Measurements from ENCODE around the gene TAS2R13. TPM values are rescaled to one million over a fixed set of nuclear protein-coding genes. Genes with fewer than 3 reads are reported as not detected.
A peak's percentile ranks its signal among the peaks of the same experiment; 100 is the strongest.

Gene TAS2R13, protein sequence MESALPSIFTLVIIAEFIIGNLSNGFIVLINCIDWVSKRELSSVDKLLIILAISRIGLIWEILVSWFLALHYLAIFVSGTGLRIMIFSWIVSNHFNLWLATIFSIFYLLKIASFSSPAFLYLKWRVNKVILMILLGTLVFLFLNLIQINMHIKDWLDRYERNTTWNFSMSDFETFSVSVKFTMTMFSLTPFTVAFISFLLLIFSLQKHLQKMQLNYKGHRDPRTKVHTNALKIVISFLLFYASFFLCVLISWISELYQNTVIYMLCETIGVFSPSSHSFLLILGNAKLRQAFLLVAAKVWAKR
- 0.18 TPM in 1 of 2 replicates, not detected in the other for total RNA-seq (2014; rRNA removed; shearing (Covaris generic))
- not detected in 2 replicates for polyA plus RNA-seq (2015; cell fraction: cytosol; rRNA removed)
- polyA plus RNA-seq (2015; cell fraction: nucleus; rRNA removed): 0.22 TPM in 1 of 2 replicates, not detected in the other

DNA sequence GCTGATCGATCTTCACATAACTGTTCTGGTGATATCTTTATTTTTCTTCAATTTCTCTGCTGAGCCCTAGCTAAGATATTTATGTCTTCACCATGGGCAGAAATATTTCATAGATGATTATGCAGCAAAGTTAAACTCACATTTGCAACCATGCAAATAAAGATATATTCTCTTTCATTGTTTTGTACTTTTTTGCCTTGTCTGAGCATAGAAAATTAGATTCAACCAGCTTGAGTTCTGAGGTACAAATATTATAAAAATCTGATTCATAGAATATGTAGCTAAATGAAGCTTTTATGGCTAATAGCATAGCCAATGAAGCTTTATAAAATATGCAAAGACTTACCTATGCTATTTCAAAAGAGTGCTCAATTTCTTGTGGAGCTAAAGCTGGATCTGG is at the start of gene TAS2R13:
TSS of gene TAS2R13 (minus strand) at position 101 of the 400 bp plus-strand sequence. CDS start 264 bp downstream, outside the sequence.
- in situ Hi-C loops (cut with HindIII; ENCODE audit: low pct_unique_long_range_greater_than_20kb, low sequenced_read_pairs): no loop called here
- no peak for DNase-seq (ENCODE audit: low read depth, low spot score)

DNA sequence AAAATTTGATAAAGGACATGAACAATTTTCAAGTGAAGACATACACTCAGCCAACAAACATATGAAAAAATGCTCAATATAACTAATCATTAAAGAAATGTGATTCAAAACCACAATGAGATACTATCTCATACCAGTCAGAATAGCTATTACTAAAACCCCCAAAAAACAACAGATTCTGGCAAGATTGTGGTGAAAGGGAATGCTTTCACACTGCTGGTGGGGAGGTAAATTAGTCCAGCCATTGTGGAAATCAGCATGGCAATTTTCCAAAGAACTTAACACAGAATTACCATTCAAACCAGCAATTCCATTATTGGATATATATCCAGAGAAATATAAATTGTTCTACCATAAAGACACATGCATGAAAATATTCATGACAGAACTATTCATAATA is 48.4 kb upstream of the TAS2R13 start:
- no peak for DNase-seq (ENCODE audit: low read depth, low spot score)
- in situ Hi-C loops (cut with HindIII; ENCODE audit: low pct_unique_long_range_greater_than_20kb, low sequenced_read_pairs): no loop called here

DNA sequence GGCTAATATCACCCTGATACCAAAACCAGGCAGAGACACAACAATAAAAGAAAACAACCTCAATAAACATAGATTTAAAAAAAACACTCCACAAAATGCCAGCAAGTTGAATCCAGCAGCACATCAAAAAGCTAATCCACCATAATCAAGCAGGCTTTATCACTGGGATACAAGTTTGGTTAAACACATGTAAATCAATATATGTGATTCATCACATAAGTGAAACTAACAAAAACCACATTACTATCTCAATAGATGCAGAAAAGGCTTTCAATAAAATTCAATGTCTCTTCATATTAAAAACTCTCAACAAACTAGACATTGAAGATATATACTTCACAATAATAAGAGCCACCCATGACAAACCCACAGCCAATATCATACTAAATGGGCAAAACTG is 46.7 kb upstream of the TAS2R13 start:
- in situ Hi-C loops (cut with HindIII; ENCODE audit: low pct_unique_long_range_greater_than_20kb, low sequenced_read_pairs): no loop called here
- no peak for DNase-seq (ENCODE audit: low read depth, low spot score)

DNA sequence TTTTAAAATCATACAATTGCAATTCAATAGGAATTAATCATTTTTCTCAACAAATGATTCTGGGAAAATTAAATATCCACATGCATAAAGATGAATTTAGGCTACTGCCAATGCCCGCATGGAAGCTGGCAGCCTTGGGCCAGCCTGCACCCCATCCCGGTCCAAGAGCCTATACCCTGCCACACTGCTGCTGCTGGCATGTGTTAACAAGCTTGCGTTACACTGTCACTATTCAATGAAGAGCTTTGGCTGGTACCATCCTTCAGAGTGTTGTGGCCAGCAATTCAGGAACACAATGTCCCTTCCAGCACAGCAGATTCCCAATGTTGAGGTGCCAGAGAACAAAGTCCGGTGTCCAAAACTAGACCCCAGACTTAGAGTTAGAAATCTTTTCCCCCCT is 43.3 kb upstream of the TAS2R13 start:
- in situ Hi-C loops (cut with HindIII; ENCODE audit: low pct_unique_long_range_greater_than_20kb, low sequenced_read_pairs): no loop called here
- no peak for DNase-seq (ENCODE audit: low read depth, low spot score)

DNA sequence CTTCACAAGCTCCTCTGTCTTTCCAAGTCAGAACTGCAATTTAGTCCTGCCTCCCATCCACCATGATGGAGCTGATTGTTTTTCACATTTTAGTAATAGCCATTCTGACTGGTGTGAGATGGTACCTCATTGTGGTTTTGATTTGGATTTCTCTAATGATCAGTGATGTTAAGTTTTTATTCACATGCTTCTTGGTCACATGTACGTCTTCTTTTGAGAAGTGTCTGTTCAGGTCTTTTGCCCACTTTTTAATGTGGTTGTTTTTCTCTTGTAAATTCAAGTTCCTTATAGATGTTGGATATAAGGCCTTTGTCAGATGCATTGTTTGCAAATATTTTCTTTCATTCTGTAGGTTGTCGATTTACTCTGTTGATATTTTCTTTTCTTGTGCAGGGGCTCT is 33.8 kb upstream of the TAS2R13 start:
- in situ Hi-C loops (cut with HindIII; ENCODE audit: low pct_unique_long_range_greater_than_20kb, low sequenced_read_pairs): no loop called here
- no peak for DNase-seq (ENCODE audit: low read depth, low spot score)

DNA sequence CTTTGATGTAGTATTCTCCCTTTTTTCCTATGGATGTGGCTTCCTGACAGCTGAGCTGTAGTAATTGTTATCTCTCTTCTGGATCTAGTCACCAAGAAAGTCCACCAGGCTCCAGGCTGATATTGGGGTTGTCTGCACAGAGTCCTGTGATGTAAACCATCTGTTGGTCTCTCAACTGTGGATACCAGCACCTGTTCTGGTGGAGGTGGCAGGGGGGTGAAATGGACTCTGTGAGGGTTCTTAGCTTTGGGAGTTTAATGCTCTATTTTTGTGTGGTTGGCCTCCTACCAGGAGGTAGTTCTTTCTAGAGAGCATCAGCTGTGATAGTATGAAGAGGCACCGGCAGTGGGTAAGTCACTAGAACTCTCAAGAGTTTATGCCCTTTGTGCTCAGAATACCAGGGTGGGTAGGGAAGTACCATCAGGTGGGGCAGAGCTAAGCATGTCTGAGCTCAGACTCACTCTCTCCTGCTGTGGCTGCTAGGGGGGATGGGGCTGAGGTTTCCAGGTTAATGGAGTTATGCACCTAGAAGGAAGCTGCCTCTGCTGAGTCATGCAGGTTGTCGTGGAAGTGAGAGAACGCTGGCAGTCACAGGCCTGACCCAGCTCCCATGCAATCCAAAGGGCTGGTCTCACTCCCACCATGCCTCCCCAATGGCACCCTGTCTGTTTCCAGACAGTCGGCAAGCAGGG is 32.7 kb upstream of the TAS2R13 start:
- no peak for DNase-seq (ENCODE audit: low read depth, low spot score)
- in situ Hi-C loops (cut with HindIII; ENCODE audit: low pct_unique_long_range_greater_than_20kb, low sequenced_read_pairs): no loop called here

DNA sequence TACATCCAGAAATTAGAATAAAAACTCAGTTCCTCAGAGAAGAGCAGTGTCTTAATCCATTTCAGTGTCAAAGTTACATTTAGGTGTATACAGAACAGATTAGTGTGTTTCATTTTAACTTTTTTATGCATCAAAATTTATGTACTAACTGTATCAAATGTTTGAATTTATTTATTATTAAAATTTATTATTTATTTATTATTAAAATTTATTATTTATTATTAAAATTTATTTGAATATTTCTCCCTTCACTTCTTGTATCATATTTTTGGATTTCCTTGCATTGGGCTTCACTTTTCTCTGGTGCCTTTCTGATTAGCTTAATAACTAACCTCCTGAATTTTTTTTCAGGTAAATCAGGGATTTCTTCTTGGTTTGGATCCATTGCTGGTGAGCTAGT is 32.0 kb upstream of the TAS2R13 start:
- no peak for DNase-seq (ENCODE audit: low read depth, low spot score)
- in situ Hi-C loops (cut with HindIII; ENCODE audit: low pct_unique_long_range_greater_than_20kb, low sequenced_read_pairs): no loop called here

DNA sequence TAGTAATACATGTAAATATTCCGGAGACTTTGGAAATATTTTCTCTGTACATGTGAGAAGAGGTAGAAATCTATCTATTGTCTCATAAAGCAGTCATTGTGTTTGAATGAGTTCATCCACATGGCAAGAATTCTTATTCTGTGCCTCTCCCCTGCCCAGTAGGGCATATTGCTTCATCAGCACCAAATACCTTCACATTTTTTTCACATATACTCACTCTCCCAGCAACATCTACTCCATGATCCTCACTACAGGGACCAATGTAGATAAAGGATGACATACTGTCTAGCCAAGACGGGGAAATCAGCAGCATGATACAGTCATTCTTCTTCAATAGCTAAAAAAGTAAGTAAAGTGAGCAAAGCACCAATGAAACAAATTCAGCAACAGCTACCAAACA is 31.0 kb upstream of the TAS2R13 start:
- in situ Hi-C loops (cut with HindIII; ENCODE audit: low pct_unique_long_range_greater_than_20kb, low sequenced_read_pairs): no loop called here
- DNase-seq (ENCODE audit: low read depth, low spot score): no peak

DNA sequence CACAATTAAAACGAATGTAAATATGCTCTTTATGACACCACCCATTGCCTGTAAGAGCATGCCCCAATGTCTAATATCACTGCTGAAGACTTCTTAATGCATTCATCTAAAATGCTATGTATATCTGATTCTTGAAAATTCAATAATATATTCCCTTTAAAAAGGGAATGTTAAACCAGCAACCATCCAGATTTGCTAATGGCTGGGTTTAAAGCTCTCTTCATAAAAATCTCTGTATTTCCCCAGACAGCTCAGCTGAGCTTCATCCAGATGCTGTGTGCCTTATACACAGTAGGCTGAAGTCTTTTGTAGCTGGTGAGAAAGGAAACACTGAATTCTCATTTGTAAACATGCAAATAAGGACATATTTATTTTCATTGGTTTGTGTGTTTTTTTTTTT is 29.8 kb upstream of the TAS2R13 start, which contains the start of gene TAS2R14:
TSS of gene TAS2R14 (minus strand) at position 101 of the 400 bp plus-strand sequence. CDS start at position 45, 56 bp downstream.
- no peak for DNase-seq (ENCODE audit: low read depth, low spot score)
- in situ Hi-C loops (cut with HindIII; ENCODE audit: low pct_unique_long_range_greater_than_20kb, low sequenced_read_pairs): no loop called here

DNA sequence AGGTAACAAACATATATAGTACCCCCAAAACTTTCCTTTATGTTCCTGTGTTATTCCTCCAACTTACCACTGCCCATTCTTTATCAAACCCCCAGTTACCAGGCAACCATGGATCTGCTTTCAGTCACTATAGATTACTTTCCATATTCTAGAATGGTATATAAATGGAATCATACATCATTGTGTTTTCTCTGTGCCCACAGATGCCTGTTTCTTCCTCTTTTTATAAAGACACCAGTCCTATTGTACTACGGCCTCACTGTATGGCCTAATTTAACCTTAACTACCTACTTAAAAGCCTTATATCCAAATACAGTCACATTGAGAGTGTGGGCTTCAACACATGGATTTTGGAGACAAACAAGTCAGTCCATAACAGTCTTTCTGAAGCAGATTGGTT is 27.1 kb upstream of the TAS2R13 start:
- no peak for DNase-seq (ENCODE audit: low read depth, low spot score)
- in situ Hi-C loops (cut with HindIII; ENCODE audit: low pct_unique_long_range_greater_than_20kb, low sequenced_read_pairs): no loop called here

DNA sequence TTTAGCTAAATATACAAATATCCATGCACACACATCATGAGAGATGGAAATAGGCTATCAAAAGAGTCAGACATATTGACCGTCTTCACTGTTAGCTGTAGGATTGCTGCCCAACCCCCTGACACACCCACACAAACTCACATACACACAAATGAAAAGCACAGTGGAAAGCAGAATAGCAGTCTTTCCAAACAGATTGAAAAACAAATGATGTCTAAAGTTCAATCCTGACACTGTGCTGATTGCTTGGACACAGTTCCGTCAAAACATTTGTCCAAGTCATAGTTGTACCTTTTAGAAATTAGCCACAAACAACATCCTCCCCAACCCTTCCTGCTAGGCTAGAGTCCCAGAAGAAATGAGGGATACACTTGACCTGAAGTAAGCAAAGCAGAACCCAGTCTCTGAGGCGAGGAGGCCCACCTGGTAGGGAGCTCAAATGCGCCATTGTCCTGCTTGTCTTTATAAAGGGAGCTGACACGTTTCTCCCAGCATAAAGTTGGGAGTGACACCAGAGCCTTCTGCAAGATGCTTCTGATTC is 19.5 kb upstream of the TAS2R13 start, which contains the start of gene PRH2:
TSS of gene PRH2 (plus strand) at position 491 of the 541 bp plus-strand sequence. CDS start at position 529, 38 bp downstream.
- in situ Hi-C loops (cut with HindIII; ENCODE audit: low pct_unique_long_range_greater_than_20kb, low sequenced_read_pairs): no loop called here

DNA sequence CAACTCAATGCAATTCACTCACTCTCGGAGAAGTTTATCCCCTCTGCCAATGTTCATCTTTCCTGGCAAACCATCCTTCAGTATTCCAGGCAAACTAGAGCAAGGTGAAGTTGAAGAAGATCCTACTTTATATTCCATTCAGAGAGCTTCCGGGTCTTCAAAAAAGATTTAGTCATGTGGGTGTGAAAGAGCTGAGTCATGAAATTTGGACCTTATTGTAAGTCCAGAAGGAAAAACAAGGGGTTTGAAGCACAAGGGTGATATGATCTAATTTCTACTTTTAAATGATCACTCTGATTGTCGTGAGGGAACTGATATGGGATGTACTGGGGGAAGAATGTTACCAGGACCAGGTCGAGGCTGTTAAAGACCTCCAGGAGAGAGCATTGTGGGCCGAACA is 16.9 kb upstream of the TAS2R13 start:
- in situ Hi-C loops (cut with HindIII; ENCODE audit: low pct_unique_long_range_greater_than_20kb, low sequenced_read_pairs): no loop called here
- no peak for DNase-seq (ENCODE audit: low read depth, low spot score)

More for the DNA sequence above, 19.5 kb upstream of the TAS2R13 start, which contains the start of gene PRH2:
- no peak for DNase-seq (ENCODE audit: low read depth, low spot score)

DNA sequence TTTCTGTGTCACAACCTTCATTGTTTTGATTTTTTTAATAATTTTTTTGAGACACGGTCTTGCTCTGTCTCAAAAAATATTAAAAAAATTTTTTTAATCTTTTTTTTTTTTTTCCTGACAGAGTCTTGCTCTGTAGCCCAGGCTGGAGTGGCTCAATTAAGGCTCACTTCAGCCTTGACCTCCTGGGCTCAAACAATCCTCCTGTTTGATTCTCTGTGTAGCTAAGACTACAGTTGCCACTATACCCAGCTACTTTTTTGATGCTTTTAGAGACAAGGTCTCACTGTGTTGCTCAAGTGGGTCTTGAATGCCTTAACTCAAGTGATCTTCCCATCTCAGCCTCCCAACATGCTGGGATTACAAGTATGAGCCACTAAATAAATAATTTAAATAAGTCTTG is 10.4 kb upstream of the TAS2R13 start:
- DNase-seq (ENCODE audit: low read depth, low spot score): no peak
- in situ Hi-C loops (cut with HindIII; ENCODE audit: low pct_unique_long_range_greater_than_20kb, low sequenced_read_pairs): no loop called here

DNA sequence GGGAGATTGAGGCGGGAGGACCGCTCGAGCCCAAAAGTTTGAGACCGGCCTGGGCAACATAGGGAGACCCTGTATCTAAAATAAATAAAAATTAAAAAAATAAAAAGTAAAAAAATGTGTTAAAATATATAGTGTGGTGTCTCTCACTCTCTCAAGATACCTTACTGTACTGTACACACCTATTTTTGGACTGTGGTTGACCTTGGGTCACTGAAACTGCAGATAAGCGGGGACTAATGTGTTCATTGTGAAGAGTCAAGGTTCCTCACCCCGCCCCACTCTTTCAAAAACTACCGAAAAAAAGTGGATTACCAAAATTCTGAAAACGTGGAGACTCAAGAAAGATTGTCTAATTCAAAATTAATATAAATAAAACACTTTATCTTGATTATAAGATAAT is 1.0 kb upstream of the TAS2R13 start:
- DNase-seq (ENCODE audit: low read depth, low spot score): no peak
- in situ Hi-C loops (cut with HindIII; ENCODE audit: low pct_unique_long_range_greater_than_20kb, low sequenced_read_pairs): no loop called here

DNA sequence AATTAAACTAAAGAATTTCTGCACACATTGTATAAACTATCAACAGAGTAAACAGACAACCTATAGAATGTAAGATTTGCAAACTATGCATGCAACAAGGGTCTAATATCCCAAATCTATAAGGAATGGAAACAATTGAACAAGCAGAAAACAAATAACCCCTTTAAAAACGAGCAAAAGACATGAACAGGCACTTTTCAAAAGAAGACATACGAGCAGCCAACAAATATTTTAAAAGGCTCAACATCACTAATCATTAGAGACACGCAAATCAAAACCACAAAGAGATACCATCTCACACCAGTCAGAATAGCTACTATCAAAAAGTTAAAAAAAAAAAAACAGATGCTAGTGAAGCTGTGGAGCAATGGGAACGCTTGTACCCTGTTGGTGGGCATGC is 4.7 kb downstream of the TAS2R13 start:
- in situ Hi-C loops (cut with HindIII; ENCODE audit: low pct_unique_long_range_greater_than_20kb, low sequenced_read_pairs): no loop called here
- no peak for DNase-seq (ENCODE audit: low read depth, low spot score)

DNA sequence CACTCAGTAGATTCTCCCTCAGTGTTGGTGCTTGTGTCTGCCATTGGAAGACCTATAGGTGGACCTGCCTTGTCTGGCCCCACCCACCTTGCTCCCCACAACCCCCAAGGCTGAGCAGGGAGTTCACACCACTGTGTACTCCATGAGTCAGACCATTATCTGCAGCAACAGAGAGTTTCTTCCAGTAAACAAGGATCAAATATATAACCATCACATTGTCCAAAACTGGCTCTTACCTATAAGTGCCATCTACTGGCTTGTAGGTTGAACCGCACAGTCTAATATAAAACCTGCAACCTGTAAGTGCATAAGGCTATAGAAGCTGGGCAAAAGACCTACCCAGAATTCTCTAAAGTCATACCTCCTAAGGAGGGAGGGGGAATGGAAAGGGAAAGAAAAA is 7.9 kb downstream of the TAS2R13 start:
- peak; percentile 9 for DNase-seq (ENCODE audit: low read depth, low spot score)

DNA sequence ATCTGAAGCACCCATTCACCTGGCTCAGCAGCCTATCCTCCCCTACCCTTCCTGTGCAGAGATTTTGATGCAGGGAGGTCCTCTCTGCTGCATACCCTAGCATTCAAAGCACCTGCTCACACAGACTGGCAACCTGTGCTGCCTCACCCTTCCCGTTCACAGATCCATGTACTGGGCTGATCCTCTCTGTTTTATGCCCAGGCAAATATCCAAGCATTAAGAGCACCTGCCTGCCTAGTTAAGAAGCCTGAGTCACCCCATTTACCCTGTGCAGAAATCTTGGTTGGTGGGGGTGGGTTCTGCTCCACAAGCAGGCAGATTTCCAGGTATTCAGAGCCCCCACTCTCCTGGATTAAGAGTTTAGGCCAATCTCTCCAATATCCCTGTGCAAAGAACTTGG is 8.4 kb downstream of the TAS2R13 start:
- no peak for DNase-seq (ENCODE audit: low read depth, low spot score)

More for the DNA sequence above, 7.9 kb downstream of the TAS2R13 start:
- in situ Hi-C loops (cut with HindIII; ENCODE audit: low pct_unique_long_range_greater_than_20kb, low sequenced_read_pairs): no loop called here

DNA sequence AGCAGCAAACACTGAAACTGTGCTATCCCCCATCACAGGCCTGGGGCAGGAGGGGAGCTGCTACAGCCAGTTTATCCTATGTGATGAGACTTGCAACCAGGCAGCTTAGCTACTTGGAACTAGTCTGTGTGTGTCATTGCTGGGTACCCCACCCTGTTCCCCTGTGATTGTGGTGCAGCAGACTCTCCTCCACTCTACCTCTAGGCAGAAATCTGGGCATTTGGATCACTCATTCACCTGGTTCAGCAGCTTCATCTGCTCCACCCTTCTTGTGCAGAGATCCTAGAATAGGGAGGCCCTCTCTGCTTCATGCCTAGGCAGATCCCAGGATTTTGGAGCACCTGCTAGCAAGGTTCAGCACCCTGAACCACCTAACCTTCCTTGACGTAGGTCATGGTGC is 8.8 kb downstream of the TAS2R13 start:
- in situ Hi-C loops (cut with HindIII; ENCODE audit: low pct_unique_long_range_greater_than_20kb, low sequenced_read_pairs): no loop called here
- no peak for DNase-seq (ENCODE audit: low read depth, low spot score)

More for the DNA sequence above, 8.4 kb downstream of the TAS2R13 start:
- in situ Hi-C loops (cut with HindIII; ENCODE audit: low pct_unique_long_range_greater_than_20kb, low sequenced_read_pairs): no loop called here
